GM20431 (cell line): ENCODE measurements around the gene PKD1.

ENCODE experiments used
- in situ Hi-C: fragments of 300-500 bp; cut with MseI, MboI; formaldehyde crosslinking; loops from one replicate; pipeline ENCODE4 v1.15.0; 2020; ENCODE audit warnings: low sequenced_read_pairs; ENCODE audit not compliant: unreplicated experiment

Gene PKD1

DNA sequence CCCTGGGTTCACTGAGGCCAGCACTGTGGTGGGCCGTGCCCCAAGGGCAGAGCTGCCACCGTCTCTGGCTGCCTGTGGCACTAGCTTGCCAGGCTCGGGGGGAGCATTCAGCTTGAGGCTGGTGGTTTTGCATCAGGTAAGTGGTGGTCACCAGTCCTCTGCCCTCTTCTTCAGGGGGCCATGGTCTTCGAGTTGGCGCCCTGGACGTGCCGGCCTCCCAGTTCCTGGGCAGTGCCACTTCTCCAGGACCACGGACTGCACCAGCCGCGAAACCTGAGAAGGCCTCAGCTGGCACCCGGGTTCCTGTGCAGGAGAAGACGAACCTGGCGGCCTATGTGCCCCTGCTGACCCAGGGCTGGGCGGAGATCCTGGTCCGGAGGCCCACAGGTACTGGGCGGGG is 55.7 kb downstream of the PKD1 start:
- in situ Hi-C loops, result no loop called here

DNA sequence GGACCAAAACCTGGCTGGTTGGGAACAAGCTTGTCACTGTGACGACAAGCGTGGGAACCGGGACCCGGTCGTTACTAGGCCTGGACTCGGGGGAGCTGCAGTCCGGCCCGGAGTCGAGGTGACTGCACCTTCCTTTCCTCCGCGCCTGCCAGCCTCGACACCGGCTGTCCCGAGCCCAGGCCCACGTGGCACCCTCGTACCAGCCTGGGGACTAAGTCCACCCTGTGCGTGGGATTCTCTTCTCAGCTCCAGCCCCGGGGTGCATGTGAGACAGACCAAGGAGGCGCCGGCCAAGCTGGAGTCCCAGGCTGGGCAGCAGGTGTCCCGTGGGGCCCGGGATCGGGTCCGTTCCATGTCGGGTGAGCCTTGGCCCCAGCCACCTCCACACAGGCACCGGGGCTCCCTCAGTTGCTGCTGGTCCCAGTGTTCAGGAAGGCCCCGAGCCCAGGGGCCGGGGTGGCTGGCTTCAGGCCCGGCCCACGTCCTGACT is 56.3 kb downstream of the PKD1 start:
- in situ Hi-C loops, result no loop called here

DNA sequence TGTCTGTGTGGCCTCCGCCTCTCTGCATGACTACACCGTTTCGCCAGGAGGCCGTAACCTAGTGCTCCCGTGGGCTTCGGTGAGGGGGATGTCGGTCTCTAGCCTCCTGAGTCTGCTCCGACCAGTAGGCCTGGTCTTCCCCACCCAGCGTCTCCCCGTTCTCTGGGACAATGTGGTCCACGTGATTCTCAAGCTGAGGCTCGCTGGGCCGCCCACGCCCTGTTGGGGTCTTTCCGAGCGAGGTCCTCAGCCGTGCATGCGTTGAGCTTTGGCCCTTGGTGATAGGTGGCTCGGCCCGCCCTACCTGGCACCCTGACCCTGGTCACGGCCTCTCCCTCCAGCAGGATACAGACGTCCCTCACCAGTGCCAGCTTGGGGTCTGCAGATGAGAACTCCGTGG is 57.0 kb downstream of the PKD1 start:
- in situ Hi-C loops, result no loop called here

DNA sequence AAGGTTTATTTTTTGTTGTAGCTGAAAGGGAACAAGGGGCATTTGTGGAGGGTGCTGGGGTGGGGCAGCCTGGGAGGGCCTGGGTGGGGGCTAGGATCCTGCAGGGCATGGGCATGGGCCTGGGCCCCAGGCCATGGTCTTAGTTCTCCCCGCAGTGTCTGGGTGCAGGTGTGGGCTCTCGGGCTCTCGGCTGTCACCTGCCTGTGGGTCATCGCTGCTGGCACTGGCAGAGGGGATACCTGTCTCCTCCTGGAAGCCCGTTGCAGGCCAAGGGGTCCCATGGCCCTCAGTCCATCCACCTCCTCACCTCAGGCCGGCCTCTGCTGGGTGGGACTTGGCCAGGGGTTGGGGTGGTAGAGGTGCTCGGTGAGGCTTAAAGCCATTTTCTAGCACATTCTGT is 57.6 kb downstream of the PKD1 start:
- in situ Hi-C loops, result no loop called here

DNA sequence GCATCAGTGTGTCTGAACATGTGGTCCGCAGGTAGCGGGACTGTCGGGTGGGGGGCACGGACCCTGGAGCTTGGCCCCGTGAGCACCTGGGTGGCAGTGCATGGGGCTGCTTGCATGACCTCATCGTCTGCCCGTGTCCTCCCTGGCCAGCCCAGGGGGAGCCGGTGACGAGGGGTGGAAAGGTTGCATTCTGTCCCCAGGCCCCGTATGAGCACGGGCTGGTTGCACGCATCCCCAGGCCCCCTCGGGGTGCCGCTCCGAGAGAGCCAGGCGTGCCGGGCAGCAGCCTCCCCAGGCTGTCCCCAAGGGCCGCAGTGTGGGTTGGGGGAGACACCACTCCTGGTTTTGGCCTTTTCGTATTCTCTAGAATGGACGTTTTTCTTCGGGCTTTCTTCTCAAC is 58.0 kb downstream of the PKD1 start:
- in situ Hi-C loops, result no loop called here

DNA sequence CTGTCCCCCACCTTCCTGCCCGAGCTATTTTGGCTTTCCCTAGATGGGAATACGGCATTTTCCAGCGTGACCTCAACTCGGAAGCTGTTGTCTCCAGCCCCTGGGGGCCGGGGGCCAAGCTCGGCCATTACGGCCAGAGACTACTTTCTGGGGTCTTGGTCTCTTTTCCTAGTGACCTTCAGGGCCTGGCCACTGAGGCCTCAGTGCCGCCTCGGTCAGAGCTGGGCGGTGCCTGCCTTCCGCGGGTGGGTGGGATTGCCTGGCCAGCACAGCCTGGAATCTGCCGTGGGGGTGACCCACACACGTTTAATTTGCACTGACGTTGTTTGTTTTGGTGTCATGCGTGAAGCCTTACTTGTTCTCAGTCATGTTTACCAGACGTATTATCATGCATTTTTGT is 58.7 kb downstream of the PKD1 start:
- in situ Hi-C loops, result no loop called here

DNA sequence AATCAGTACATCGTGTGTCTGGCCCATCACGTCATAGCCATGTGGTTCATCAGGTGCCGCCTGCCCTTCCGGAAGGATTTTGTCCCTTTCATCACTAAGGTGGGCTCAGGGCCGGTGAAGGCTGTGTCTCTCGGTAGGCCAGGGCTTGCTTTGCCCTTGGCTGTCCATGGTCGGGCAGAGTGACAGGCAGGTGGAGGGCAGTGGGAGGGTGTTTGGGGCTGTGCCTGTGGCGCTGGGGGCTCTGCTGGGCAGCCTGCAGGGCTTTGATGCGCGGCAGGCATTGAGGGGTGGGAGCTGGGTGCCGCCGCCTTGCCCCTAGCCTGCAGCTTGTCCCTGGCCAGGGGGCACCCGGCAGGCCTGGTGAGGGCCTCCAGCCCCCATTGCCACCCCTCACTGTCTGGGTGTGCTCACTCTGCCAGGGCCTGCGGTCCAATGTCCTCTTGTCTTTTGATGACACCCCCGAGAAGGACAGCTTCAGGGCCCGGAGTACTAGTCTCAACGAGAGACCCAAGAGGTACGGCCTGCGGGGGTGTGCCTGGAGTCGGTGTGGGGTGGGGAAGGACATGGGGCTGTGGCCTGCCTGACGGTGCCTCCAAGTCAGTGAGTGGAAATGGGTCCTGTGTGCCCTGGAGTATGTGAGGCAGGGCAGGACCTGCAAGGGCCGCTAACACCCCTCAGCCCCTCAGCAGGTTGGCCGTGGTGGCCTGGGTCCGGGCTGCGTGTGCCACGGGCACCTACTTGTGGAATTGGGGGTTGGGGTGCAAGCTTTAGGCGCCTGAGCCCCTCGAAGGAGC is 59.4 kb downstream of the PKD1 start:
- in situ Hi-C loops, result no loop called here

DNA sequence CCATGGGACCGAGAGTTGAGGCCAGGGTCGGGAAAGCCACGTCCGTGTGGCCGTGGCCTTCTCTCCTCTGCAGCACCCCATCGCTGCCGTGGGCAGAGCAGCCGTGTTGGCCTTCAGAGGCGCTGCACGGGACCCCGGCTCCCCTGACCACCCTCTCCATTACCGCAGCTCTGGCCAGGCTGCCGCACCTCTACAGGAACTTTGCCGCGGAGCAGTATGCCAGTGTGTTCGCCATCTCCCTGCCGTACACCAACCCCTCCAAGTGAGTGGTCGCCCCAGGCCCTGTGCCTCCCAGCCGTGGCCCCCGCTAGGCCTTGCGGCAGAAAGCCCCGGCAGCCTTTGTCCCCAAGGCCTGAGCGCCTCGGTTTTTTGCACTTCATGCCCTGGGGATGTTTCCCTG is 60.1 kb downstream of the PKD1 start:
- in situ Hi-C loops, result no loop called here

DNA sequence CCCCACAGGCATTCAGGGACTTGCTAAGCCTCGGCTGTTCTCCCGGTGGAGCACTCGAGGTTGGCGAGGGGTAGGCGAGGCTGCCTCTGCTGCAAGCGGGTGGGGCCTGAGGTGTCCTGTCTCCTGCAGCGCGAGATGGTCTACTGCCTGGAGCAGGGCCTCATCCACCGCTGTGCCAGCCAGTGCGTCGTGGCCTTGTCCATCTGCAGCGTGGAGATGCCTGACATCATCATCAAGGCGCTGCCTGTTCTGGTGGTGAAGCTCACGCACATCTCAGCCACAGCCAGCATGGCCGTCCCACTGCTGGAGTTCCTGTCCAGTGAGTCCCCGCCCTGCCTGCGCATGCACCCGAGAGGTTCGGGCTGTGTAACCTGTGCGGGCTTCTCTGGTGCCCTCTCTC is 61.6 kb downstream of the PKD1 start:
- in situ Hi-C loops, result no loop called here

DNA sequence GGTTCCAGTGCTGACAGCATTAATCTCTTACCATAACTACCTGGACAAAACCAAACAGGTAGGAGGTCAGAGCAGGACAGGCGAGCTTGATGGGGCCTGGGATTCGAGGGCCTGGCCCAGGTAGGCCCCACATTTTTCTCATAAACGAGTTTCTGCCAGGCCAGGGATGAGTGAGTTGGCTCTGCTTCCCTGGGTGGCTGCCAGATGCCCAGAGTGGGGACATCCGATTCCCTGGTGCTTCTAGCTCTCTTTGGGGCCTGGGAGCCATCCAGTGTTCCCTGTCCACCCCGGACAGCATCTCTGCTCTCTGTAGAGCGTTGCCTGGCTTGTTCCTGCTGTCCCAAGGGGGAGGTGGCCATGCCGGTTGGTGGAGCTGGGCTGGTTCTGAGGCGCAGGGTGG is 62.8 kb downstream of the PKD1 start:
- in situ Hi-C loops, result no loop called here

DNA sequence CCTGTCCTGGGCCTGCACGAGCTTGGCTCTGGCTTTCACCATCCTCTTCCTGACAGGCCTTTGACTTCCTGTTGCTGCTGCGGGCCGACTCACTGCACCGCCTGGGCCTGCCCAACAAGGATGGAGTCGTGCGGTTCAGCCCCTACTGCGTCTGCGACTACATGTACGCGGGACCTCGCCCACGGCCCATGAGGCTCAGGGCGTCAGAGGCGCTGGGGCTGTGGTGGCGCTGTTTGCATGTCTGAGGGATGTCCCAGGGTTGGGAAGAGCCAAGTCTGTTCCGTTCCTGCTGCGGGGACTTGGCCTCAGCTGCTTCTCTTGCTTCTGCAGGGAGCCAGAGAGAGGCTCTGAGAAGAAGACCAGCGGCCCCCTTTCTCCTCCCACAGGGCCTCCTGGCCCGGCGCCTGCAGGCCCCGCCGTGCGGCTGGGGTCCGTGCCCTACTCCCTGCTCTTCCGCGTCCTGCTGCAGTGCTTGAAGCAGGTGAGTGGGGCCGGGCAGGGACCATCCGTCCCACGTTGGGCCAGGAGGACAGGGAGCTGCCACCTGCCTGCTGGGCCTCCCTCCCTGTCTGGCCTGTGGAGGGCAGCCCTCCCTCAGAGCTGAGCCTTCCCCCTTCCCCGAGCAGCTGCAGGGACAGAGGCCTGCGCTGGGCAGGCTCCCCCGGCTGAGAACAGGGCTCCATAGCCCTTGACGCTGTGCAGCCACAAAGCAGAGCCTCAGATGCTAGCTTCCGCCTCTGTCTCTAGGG is 64.1 kb downstream of the PKD1 start:
- in situ Hi-C loops, result no loop called here

DNA sequence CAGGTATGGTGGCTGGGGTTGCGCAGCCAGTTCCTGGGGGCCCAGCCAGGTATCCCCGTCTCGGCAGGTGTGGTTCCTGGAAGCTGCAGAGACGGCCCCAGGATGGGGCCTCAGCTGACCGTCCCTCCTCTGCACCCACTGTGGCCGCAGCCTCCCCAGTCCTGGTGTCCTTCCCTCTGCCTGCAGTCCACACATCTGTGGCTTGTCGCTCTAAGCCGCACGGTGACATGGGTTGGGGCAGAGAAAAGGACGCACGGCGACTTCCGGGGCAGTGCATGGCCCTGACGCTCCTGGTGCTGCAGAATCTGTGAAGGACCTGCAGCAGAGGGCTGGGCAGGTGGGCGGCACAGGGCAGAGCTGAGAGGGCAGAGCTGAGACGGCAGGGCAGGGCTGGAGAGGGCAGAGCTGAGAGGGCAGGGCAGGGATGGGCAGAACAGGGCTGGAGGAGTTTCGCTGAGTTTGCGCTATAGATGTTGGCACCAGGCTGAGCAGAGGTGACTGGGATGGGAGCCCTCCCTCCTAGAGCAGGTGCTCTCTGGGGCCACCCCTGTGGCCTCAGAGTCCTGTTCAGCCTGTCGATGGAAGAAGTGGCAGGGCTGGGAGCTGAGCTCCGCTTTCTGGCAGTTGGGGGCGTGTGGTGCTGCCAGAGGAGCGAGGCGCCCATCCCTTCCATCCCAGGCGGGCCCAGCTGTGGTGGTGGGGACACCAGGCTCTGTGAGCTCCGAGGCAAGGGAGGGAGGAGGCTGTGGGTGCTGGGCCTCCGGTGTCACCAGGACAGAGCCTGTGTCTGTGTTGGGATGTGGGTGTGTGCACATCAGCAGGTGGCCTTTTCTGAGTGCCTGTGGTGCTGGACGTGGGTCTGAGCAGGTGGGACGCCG is 64.9 kb downstream of the PKD1 start:
- in situ Hi-C loops, result no loop called here

DNA sequence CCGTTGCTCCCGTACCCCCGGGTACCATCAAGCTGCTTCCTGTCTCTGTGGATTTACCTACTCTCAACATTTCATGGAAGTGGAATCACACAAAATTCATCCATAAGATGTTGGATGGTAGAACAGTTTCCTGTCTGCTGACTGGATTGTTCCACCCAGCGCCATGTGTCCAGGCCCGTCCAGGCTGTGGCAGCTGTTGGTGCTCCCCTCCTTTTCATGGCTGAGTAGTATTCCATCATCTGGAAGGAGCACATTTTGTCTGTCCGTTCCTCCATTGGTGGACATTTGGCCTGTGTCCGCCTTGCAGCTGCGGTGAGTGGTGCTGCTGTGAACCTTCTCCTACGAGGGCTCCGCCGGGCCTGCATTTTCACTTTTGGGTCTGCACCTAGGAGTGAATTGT is 69.6 kb downstream of the PKD1 start:
- in situ Hi-C loops, result no loop called here

DNA sequence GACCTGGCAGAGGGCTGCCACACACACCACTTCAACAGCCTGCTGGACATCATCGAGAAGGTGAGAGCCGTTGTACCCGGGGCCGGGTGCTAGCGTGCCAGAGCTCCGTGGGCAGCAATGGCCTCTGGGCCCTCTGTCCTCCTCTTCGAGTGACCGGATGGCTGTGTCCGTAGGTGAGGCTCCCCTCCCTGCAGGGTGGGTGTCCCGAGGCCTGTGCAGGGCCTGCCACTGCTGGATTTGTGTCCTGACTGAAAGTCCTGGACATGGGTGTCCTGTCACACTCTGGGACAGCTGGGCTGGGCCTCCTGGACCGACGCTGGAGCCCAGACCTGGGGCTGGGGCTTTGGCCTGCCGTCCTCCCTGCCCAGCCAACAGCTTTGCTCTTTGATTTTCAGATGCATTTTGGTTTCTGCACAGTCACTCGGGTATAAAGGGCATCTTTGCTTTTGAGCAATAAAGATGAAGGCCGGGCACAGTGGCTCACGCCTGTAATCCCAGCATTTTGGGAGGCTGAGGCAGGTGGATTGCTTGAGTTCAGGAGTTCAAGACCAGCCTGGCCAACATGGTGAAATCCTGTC is 71.2 kb downstream of the PKD1 start:
- in situ Hi-C loops, result no loop called here

DNA sequence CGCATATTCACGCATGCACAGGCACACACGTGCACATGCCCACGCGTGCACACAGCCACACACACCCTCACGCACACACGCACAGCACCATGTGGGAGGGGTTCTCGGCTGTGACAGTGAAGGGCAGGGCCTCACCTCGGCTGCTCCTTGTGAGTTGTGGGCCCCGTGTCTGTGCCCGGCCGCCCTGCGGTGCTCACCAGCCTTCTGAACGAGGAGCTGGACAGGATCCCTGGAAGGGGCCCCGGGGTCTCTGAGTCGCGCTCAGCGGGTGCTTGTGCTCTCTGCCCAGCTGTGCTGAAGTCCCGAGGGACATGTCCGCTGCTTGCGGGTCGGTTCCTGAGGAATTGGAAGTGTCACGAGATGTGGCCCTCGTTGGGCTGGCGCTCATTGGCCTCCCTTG is 71.8 kb downstream of the PKD1 start:
- in situ Hi-C loops, result no loop called here

DNA sequence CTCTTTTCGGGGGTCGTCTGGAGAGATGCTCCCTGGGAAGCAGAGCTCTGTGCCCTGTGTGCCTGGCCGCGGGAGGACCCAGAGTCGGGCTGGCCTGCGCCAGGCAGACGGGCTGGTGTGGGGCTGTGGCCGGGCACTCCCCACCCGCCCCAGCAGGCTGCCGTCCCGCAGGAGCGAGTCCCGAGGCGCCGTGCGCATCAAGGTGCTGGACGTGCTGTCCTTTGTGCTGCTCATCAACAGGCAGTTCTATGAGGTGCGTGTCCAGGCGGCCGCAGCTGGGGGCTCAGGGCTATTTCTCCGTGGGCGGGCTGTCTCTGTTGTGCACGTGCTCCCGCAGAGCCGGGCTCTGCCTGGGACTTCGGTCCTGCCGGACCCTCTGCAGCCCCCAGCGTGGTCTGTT is 72.9 kb downstream of the PKD1 start:
- in situ Hi-C loops, result no loop called here

DNA sequence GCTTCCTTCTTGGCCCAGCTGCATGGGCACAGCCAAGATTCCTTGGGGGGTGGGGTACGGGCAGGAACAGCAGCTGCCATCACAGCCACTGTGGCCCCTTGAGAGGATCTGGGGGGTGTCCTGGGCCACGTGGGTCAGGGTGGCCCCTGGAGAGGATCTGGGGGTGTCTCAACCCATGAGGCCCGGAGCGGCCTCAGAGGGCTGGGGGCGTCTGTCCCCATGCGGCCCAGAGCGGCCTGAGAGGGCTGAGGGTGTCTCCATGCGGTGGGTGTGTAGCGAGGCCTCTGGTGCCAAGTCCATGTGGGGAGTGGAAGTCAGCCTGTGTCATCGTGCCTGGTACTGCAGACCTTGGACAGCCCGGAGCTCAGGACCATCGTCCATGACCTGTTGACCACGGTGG is 74.2 kb downstream of the PKD1 start:
- in situ Hi-C loops, result no loop called here

DNA sequence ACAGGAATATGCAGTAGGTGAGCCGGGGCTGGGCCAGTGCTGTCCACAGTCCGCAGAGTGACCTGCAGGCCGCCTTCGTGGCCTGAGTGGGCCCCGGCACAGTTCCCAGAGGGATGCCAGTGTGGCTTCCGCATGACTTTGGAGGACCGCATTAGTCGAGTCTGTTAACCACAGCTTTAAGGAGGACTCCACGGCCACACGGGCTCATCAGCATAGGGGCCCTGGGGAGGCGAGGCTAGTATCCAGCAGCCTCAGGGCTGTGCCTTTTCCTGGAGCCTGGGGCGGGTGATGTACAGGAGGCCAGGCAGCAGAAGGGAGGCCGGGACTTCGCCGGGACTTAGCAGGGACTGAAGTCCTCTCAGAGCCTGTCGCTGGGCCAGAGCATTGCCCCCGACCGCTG is 74.7 kb downstream of the PKD1 start:
- in situ Hi-C loops, result no loop called here

DNA sequence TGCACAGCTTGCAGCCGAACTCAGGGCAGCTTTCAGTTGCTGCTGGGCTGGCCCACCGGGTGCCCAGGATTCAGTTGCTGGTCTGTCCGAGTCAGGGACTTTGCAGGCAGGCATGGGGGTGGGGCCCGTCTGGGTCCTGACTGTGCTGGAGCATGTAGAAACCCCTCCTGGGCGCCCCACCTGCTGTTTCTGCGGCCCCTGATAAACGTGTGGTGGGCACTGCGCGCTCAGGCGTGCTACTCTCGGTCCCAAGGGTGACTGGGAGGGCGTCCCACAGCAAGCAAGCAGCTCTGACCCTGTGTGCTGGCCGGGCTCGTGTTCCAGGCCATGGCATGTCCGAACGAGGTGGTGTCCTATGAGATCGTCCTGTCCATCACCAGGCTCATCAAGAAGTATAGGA is 75.4 kb downstream of the PKD1 start:
- in situ Hi-C loops, result no loop called here

DNA sequence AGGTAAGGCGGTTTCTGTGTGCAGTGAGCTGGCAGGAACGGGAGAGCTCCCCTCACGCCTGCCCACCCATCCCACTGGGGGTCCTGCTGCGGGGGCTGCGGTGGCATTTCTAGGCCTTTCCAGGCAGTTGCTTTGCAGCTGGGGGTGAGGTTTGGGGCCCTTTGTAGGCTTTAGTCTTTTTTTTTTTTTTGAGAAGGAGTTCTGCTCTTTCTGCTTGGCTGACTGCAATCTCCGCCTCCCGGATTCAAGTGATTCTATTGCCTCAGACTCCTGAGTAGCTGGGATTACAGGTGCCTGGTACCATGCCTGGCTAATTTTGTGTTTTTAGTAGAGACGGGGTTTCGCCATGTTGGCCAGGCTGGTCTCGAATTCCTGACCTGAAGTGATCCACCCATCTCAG is 76.8 kb downstream of the PKD1 start:
- in situ Hi-C loops, result no loop called here
